K562 (cell line): ENCODE measurements around the gene LSM12. TPM values are rescaled to one million over a fixed set of nuclear protein-coding genes. Genes with fewer than 3 reads are reported as not detected.

Experiments used
- GABPA ChIP-seq: fragments of 200-800 bp; sonication (Bioruptor generic); conservative IDR thresholded peaks from 2 replicates; pipeline ENCODE4 v1.6.1; 2016; ENCODE audit warnings: low read depth, missing genetic modification characterization, missing compliant biosample characterization
- GTF2E2 ChIP-seq: fragments of 200-800 bp; sonication (Bioruptor generic); IDR thresholded peaks from 2 replicates; pipeline ENCODE4 v1.6.1; 2016; ENCODE audit warnings: missing genetic modification characterization, missing compliant biosample characterization
- KDM4B ChIP-seq, 2 experiments: fragments of 450-650 bp in 1 of 2; sonication (generic) in 1 of 2; IDR thresholded peaks; 2 replicates each; pipeline ENCODE4 v1.6.1; 2016 to 2017; ENCODE audit warnings: borderline replicate concordance in 2 of 2, antibody characterized with exemption in 1 of 2, low read depth in 1 of 2, mild to moderate bottlenecking in 1 of 2
- L3MBTL2 ChIP-seq: fragments of 450-650 bp; IDR thresholded peaks from 2 replicates; pipeline ENCODE4 v1.6.1; 2016; ENCODE audit warnings: mild to moderate bottlenecking, moderate library complexity
- MTA2 ChIP-seq: fragments of 450-650 bp; IDR thresholded peaks from 2 replicates; pipeline ENCODE4 v1.6.1; 2016; ENCODE audit warnings: low read depth
- MTA3 ChIP-seq: fragments of 450-650 bp; formaldehyde crosslinking; IDR thresholded peaks from 2 replicates; pipeline ENCODE4 v1.6.1; 2017; ENCODE audit warnings: mild to moderate bottlenecking, borderline replicate concordance
- SMAD1 ChIP-seq: fragments of 150-350 bp; IDR thresholded peaks from 2 replicates; pipeline ENCODE4 v1.6.1; 2014; ENCODE audit warnings: low read length, low read depth; ENCODE audit not compliant: partially characterized antibody
- TEAD4 ChIP-seq, 2 experiments: sonication (generic) in 1 of 2; formaldehyde crosslinking in 1 of 2; IDR thresholded peaks; 2 replicates each; pipeline versions ENCODE4 v1.6.1 to v1.8.0; 2012 to 2022; ENCODE audit warnings: borderline replicate concordance in 1 of 2, inconsistent platforms in 1 of 2, low read length in 1 of 2, mild to moderate bottlenecking in 1 of 2, missing genetic modification reagents in 1 of 2
- ZNF197 ChIP-seq: fragments of 200-800 bp; sonication (Bioruptor generic); IDR thresholded peaks from 2 replicates; pipeline ENCODE4 v1.6.1; 2016; ENCODE audit warnings: low read depth, missing genetic modification characterization, missing compliant biosample characterization
- ZNF561 ChIP-seq: fragments of 450-650 bp; formaldehyde crosslinking; conservative IDR thresholded peaks from 2 replicates; pipeline ENCODE4 v1.4.0; 2020; ENCODE audit warnings: mild to moderate bottlenecking, moderate library complexity
- ZNF589 ChIP-seq: fragments of 200-800 bp; sonication (Bioruptor generic); IDR thresholded peaks from 2 replicates; pipeline ENCODE4 v1.6.1; 2016; ENCODE audit warnings: low read depth, missing genetic modification characterization, missing compliant biosample characterization
- ZNF766 ChIP-seq: fragments of 200-800 bp; sonication (Bioruptor generic); conservative IDR thresholded peaks from 2 replicates; pipeline ENCODE4 v1.6.1; 2016; ENCODE audit warnings: missing genetic modification characterization, missing compliant biosample characterization
- polyA plus RNA-seq, 8 experiments: library from polyadenylated mRNA; depleted of rRNA in 4 of 8; stranded (reverse) in 5 of 8; unstranded in 3 of 8; fragments of >200 nt; fragmentation: Nextera tagmentation in 2 of 8; fragmentation: Illumina TruSeq in 1 of 8; extraction: Ambion mirVana in 2 of 8; extraction: Trizol in 1 of 8; gene quantifications; 2 replicates each; pipeline versions ENCODE4 v1.2.1 to v1.2.3, GENCODE V29; 2011 to 2014; ENCODE audit warnings: inconsistent platforms in 1 of 8, missing spikeins in 1 of 8
- total RNA-seq, 7 experiments: library from RNA; depleted of rRNA in 6 of 7; stranded (reverse); fragments of >200 nt in 6 of 7; fragmentation: Illumina TruSeq in 2 of 7; extraction: Trizol in 2 of 7; gene quantifications; 2 replicates each; pipeline versions ENCODE4 v1.2.1 to v1.2.3, GENCODE V29; 2011 to 2021; ENCODE audit warnings: low replicate concordance in 1 of 7
- TF ChIP-seq, protein P1 (sequence below): fragments of 450-650 bp; IDR thresholded peaks from 2 replicates; pipeline ENCODE4 v1.6.1; 2016
- TF ChIP-seq, protein P2 (sequence below): fragments of 450-650 bp; IDR thresholded peaks from 2 replicates; pipeline ENCODE4 v1.6.1; 2016; ENCODE audit warnings: antibody characterized with exemption
- TF ChIP-seq, protein P3 (sequence below): sonication (generic); formaldehyde crosslinking; IDR thresholded peaks from 2 replicates; pipeline ENCODE4 v1.9.0; 2022; ENCODE audit warnings: mild to moderate bottlenecking, missing genetic modification reagents
- TF ChIP-seq, protein P4 (sequence below), 3 experiments: fragments of 200-800 bp in 1 of 3; fragments of 250-450 bp in 1 of 3; fragments of 450-650 bp in 1 of 3; sonication (Bioruptor Pico) in 1 of 3; sonication (Bioruptor generic) in 1 of 3; formaldehyde crosslinking in 1 of 3; IDR thresholded peaks; 2 replicates each; pipeline versions ENCODE4 v1.6.1 to v1.8.0; 2016 to 2022; ENCODE audit warnings: mild to moderate bottlenecking in 2 of 3, missing genetic modification characterization in 2 of 3, missing compliant biosample characterization in 1 of 3, moderate library complexity in 1 of 3
- TF ChIP-seq, protein P5 (sequence below): fragments of 250-450 bp; sonication (Bioruptor Pico); IDR thresholded peaks from 2 replicates; pipeline ENCODE4 v1.8.0; 2021; ENCODE audit warnings: moderate library complexity, mild to moderate bottlenecking, inconsistent platforms
- TF ChIP-seq, protein P6 (sequence below): sonication (generic); formaldehyde crosslinking; IDR thresholded peaks from 2 replicates; pipeline ENCODE4 v1.8.0; 2022; ENCODE audit warnings: mild to moderate bottlenecking, low read depth, missing genetic modification reagents

Gene LSM12
- total and polyA plus RNA-seq, 9 of the 15 experiments (the other 6 are each of a cell fraction or from before 2014, with no cell fraction given) = 53.0 to 258 (median 89.3) TPM

DNA sequence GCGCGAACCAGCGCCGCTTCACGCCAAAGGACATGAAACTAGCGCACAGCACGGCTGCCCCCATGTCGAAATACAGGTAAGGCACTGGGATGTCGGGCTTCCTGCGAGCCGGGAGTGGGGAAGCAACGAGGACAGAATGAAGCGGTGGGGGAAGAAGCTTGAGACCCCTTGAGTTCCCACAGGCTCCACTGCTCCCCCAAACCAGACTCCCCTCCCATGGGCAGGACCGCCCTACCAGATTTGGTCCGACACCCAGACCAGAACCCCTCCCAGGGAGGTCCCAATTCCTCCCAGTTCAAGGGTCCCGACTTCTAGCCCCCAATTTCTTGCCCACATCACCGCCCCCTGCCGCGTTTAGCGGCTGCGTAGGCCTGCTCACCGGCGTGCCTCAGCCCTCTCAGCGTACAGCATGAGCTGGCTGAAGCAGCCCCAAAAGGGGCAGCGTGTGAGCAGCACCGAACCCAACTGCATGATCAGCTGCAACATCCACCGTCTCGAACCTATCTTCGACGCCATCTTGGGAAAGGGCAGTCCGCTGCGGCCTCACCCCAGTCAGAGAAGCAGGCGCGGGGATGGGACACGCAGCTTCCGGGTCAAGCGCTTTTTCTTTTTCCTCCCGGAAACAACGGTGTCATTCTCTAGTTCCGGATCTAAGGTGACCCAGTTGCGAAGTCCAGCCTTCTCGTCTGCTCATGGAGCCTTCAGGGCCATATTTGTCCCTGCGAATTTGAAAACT lies 51.9 kb downstream of the LSM12 start, which contains the start of gene TMEM101 (continued):
- TF ChIP-seq MTA2 (peak; percentile 61), ZNF589 (CRISPR knock-in tag) (peak; percentile 91), L3MBTL2 (peak; percentile 82), TEAD4 (IDR thresholded peaks at IDR 0.05; ENCODE audit: low read length) (peak; percentile 26; the same call in 1 of the 2 replicates), TEAD4 (CRISPR knock-in tag; IDR thresholded peaks at IDR 0.05; ENCODE audit: borderline replicate concordance) (no peak), GABPA (tag) (peak; percentile 100), KDM4B (IDR thresholded peaks at IDR 0.05; ENCODE audit: borderline replicate concordance in 2 of 2, low read depth in 1 of 2) (peak in 1 of 2 experiments; percentile 98; a peak in 2 of 4 replicates), ZNF766 (0 out of 2 replicates have a peak, but pooled peaks have one; percentile 72), GTF2E2 (tag) (no peak), ZNF561 (CRISPR knock-in tag) (no peak), MTA3 (peak; percentile 92), SMAD1 (peak; percentile 54), ZNF197 (CRISPR knock-in tag) (0 out of 2 replicates have a peak, but pooled peaks have one; percentile 72)
- TF ChIP-seq, protein P1, sequence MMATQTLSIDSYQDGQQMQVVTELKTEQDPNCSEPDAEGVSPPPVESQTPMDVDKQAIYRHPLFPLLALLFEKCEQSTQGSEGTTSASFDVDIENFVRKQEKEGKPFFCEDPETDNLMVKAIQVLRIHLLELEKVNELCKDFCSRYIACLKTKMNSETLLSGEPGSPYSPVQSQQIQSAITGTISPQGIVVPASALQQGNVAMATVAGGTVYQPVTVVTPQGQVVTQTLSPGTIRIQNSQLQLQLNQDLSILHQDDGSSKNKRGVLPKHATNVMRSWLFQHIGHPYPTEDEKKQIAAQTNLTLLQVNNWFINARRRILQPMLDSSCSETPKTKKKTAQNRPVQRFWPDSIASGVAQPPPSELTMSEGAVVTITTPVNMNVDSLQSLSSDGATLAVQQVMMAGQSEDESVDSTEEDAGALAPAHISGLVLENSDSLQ = 0 out of 2 replicates have a peak, but pooled peaks have one; percentile 14
- TF ChIP-seq, protein P2, sequence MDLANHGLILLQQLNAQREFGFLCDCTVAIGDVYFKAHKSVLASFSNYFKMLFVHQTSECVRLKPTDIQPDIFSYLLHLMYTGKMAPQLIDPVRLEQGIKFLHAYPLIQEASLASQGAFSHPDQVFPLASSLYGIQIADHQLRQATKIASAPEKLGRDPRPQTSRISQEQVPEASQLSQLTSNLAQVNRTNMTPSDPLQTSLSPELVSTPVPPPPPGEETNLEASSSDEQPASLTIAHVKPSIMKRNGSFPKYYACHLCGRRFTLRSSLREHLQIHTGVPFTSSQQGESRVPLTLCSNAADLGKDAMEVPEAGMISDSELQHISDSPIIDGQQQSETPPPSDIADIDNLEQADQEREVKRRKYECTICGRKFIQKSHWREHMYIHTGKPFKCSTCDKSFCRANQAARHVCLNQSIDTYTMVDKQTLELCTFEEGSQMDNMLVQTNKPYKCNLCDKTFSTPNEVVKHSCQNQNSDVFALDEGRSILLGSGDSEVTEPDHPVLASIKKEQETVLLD = peak; percentile 78
- TF ChIP-seq, protein P3, sequence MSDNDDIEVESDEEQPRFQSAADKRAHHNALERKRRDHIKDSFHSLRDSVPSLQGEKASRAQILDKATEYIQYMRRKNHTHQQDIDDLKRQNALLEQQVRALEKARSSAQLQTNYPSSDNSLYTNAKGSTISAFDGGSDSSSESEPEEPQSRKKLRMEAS (CRISPR knock-in tag) = peak; percentile 46; the same call in 1 of the 2 replicates
- TF ChIP-seq, protein P4, sequence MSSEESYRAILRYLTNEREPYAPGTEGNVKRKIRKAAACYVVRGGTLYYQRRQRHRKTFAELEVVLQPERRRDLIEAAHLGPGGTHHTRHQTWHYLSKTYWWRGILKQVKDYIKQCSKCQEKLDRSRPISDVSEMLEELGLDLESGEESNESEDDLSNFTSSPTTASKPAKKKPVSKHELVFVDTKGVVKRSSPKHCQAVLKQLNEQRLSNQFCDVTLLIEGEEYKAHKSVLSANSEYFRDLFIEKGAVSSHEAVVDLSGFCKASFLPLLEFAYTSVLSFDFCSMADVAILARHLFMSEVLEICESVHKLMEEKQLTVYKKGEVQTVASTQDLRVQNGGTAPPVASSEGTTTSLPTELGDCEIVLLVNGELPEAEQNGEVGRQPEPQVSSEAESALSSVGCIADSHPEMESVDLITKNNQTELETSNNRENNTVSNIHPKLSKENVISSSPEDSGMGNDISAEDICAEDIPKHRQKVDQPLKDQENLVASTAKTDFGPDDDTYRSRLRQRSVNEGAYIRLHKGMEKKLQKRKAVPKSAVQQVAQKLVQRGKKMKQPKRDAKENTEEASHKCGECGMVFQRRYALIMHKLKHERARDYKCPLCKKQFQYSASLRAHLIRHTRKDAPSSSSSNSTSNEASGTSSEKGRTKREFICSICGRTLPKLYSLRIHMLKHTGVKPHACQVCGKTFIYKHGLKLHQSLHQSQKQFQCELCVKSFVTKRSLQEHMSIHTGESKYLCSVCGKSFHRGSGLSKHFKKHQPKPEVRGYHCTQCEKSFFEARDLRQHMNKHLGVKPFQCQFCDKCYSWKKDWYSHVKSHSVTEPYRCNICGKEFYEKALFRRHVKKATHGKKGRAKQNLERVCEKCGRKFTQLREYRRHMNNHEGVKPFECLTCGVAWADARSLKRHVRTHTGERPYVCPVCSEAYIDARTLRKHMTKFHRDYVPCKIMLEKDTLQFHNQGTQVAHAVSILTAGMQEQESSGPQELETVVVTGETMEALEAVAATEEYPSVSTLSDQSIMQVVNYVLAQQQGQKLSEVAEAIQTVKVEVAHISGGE (CRISPR knock-in tag; IDR thresholded peaks at IDR 0.05) = peak; percentile 97 to 100 (median 98)
- TF ChIP-seq, protein P5, sequence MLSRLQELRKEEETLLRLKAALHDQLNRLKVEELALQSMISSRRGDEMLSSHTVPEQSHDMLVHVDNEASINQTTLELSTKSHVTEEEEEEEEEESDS = no peak
- TF ChIP-seq, protein P6, sequence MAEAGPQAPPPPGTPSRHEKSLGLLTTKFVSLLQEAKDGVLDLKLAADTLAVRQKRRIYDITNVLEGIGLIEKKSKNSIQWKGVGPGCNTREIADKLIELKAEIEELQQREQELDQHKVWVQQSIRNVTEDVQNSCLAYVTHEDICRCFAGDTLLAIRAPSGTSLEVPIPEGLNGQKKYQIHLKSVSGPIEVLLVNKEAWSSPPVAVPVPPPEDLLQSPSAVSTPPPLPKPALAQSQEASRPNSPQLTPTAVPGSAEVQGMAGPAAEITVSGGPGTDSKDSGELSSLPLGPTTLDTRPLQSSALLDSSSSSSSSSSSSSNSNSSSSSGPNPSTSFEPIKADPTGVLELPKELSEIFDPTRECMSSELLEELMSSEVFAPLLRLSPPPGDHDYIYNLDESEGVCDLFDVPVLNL (CRISPR knock-in tag) = peak; percentile 86
